DMS79 treated with DMSO at 0.1 percent for 48 hours (cell line): ENCODE results near the gene COASY.
"Not testable (repeated sequence)": the region's sequence is repeated elsewhere in the genome, so short reads cannot be mapped to it uniquely, and the experiment has no call there.

ENCODE experiments used
- DNase-seq: peaks from one replicate; lab custom pipeline; 2025; lab: John Stamatoyannopoulos, UW

The COASY gene

GRCh38 chr17:42553161-42553818, 8.7 kb upstream of the COASY start:
- DNase-seq, result no peak

GRCh38 chr17:42553866-42554249, 8.1 kb upstream of the COASY start:
- DNase-seq, result no peak

GRCh38 chr17:42554250-42555121, 7.5 kb upstream of the COASY start:
- DNase-seq, result peak; percentile 85

- peak; percentile 32 for DNase-seq
Observed at GRCh38 chr17:42555122-42555622, 6.8 kb upstream of the COASY start.

GRCh38 chr17:42555961-42556617, 5.9 kb upstream of the COASY start:
- DNase-seq, result not testable (repeated sequence)

- DNase-seq, result peak; percentile 73
Observed at GRCh38 chr17:42559075-42559474, 2.9 kb upstream of the COASY start.

GRCh38 chr17:42560246-42560645, 1.7 kb upstream of the COASY start:
- DNase-seq, result no peak

- DNase-seq, result no peak
Observed at GRCh38 chr17:42562388-42563142, 617 bp downstream of the COASY start.

- DNase-seq, result no peak
Observed at GRCh38 chr17:42563143-42563509, 1.2 kb downstream of the COASY start.

GRCh38 chr17:42563543-42563942, 1.6 kb downstream of the COASY start:
- peak; percentile 67 for DNase-seq

- DNase-seq, result no peak
Observed at GRCh38 chr17:42563950-42564349, 2.0 kb downstream of the COASY start.

GRCh38 chr17:42564815-42565522, 3.0 kb downstream of the COASY start:
- DNase-seq, result no peak

- no peak for DNase-seq
Observed at GRCh38 chr17:42565523-42566214, 3.7 kb downstream of the COASY start.

- DNase-seq, result no peak
Observed at GRCh38 chr17:42566215-42566882, 4.4 kb downstream of the COASY start.

GRCh38 chr17:42566883-42567573, 5.1 kb downstream of the COASY start, which contains the start of gene MLX:
Gene MLX (plus strand): TSS chr17:42567100. CDS start chr17:42567125, 25 bp downstream.
- DNase-seq, result peak; percentile 94

GRCh38 chr17:42568341-42569111, 6.6 kb downstream of the COASY start:
- no peak for DNase-seq

GRCh38 chr17:42571435-42572225, 9.7 kb downstream of the COASY start:
- no peak for DNase-seq

GRCh38 chr17:42573095-42573494, 11.1 kb downstream of the COASY start:
- no peak for DNase-seq
